Stimulated activated CD8-positive, alpha-beta memory T cell treated with anti-CD3 and anti-CD28 coated beads, Interleukin-7, amount 100 ng/mL, for 4 hours (primary cell): ENCODE data around the gene GATB.

ENCODE experiments used
- DNase-seq, 2 donors: peaks; one replicate each; pipeline ENCODE4 v3.0.0-alpha.2; 2020; ENCODE audit warnings: low read depth in 2 of 2

GATB gene, protein sequence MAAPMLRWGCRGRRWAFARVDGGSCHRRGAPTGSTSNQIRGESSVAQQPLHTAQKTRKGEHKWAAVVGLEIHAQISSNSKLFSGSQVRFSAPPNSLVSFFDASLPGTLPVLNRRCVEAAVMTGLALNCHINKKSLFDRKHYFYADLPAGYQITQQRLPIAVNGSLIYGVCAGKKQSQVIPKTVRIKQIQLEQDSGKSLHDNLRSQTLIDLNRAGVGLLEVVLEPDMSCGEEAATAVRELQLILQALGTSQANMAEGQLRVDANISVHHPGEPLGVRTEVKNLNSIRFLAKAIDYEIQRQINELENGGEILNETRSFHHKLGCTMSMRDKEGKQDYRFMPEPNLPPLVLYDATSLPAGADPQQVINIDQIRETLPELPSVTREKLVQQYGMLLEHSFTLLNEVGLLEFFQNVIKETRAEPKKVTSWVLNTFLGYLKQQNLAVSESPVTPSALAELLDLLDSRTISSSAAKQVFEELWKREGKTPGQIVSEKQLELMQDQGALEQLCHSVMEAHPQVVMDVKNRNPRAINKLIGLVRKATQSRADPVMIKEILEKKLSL

DNA sequence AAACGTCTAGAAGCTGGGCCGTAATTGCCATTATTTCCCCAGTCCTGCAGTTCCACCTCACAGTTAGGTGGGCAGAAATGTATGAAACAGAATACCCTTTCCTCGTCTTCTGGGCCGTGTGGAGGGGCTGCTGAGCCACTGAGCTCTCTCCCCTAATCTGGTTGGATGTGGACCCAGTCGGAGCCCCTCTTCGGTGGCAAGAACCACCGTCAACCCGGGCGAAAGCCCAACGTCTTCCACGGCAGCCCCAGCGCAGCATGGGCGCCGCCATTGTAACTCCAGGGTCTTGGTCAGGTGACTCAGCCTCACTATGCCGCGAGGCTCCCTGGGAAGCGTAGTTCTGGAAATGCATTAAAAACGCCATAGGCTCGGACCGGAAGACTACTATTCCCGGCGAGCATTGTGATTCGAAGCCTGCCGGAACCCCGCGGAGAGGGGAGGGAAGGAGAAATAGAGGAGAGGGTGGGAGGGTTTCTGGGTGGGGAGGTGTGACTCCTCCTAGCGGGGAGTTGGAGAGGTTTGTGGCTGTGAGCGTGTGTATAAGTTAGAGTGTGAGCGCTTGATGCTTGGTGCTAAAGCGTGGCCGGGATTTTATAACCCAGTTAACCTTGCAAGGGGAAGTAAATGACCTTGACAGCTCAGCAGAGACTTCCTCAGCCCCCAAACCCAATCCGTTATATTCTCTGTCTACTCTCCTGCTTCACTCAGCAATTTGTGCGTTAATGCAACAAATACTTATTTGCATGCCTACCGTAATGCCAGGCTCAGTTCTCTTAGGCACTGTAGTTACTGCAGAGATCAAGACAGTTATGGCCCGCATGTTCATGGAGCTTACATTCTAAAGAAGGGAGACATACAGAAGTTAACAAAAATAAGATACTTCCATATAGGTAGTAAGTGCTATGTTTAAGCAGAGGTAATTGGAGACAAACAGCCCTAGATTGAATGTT is at the start of gene GATB:
TSS of gene GATB (minus strand) at position 296 of the 950 bp plus-strand sequence. CDS start at position 271, 25 bp downstream.
- DNase-seq: peak; percentile 87 to 92

DNA sequence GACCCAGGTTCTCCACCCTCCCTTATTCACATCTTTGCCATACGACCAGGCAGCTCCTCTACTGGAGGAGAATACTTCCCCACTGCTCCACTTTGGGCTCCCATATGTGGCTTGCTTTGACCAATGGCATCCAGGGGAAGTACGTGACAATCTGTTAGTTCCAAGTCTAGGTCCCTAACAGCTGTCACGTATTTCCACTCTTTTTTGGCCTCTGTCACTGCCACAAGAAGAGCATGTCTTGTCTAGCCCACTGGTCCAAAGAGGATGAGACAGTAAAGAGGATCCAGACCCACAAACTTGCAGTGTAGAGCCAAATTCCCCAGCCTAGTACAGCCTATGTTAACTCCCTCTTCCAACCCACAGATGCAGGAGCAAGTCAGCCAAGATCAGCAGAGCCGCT is 49.7 kb upstream of the GATB start:
- DNase-seq: no peak

- no peak for DNase-seq
Observed at GRCh38 chr4:151809716-151810115, 48.9 kb upstream of the GATB start.

DNA sequence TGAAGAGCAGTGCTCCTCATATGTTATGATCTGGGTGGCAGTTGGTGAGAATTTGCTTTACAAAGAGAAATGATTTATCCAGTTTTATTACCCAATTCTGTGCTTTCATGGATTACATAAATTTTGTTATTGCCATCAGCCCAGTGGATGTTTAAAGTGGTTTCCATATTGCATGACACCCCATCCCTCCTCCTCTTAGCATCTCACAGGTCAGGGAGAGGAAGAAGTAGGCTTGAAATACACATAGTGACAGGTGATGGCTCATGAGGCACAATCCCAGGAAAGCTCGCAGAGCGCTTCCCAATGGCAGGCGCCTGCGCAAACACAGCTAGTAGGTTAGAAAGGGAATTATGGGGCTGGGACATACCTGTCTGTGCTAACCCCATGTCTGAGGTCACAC is 47.7 kb upstream of the GATB start:
- no peak for DNase-seq

GRCh38 chr4:151808120-151808529 is 47.3 kb upstream of the GATB start:
- DNase-seq: no peak

DNA sequence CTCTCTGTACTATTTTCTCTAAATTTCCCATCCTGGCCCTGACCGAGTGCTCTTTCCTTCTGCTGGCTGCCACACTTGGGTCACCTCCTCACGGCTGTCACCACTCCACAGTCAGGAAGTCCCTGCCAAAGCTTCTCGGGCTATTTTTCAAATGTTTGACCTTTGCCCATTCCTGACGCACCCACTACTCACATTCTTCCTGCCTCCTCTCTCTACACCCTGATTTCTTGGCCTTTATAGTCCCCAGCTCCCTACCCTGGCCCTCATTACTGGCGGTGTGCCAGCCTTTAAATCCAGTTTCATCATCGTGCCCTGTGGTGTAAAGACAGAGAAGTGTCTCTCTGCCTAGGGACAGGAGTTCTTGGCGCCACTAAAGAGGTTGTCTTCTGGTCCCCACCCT is 46.4 kb upstream of the GATB start:
- DNase-seq: no peak

DNA sequence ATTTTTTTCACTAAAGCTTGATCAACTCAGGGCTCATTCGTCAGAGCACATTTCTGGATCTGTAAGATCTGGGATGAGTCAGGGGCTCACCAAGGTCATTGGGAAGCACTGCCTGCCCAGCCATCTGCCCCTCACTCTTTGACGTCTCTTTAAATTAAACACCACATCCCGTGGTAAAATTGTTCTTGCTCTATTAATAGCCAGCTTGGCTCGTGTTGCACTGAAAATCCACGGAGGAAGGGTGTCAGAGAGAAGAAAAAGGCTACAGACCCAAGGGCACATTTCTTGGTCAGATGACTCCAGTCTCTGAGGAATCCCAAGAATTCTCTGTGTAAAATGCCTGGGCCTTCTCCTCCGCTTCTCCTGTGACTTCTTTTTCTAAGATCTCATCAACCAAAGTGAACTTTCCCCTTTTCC is 45.7 kb upstream of the GATB start:
- no peak for DNase-seq

DNA sequence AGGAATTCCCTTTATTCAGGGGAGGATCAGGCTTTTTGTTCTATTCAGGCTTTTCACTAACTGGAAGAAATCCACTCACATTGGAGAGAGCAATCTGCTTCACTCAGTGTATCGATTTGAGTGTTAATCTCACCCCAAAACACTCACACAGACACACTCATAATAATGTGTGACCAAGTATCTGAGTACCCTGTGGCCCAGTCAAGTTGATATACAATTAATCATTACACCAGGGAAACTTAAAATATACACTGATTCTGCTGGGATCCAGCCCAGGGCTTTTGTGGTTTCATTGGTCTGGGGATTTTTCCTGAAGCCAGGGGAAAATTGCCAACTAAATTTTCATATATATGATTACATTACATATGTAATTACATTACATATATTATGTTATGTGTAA is 44.0 kb upstream of the GATB start:
- DNase-seq: no peak

- no peak for DNase-seq
Observed at GRCh38 chr4:151804086-151804630, 43.4 kb upstream of the GATB start.

DNA sequence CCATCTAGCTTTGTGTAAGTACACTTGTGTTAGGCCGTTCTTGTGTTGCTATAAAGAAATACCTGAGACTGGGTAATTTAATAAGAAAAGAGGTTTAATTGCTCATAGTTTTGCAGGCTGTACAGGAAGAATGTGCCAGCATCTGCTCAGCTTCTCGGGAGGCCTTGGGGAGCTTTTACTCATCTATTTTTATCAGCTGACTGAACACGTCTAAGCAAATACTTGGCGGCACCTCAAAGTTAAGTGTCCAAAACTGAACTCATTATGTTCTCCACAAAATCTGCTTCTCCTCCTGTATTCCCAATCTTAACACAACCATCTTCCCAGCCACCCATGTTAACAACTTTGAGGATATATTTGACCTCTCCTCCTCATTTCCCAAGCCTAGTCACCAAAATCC is 42.4 kb upstream of the GATB start:
- DNase-seq: no peak

DNA sequence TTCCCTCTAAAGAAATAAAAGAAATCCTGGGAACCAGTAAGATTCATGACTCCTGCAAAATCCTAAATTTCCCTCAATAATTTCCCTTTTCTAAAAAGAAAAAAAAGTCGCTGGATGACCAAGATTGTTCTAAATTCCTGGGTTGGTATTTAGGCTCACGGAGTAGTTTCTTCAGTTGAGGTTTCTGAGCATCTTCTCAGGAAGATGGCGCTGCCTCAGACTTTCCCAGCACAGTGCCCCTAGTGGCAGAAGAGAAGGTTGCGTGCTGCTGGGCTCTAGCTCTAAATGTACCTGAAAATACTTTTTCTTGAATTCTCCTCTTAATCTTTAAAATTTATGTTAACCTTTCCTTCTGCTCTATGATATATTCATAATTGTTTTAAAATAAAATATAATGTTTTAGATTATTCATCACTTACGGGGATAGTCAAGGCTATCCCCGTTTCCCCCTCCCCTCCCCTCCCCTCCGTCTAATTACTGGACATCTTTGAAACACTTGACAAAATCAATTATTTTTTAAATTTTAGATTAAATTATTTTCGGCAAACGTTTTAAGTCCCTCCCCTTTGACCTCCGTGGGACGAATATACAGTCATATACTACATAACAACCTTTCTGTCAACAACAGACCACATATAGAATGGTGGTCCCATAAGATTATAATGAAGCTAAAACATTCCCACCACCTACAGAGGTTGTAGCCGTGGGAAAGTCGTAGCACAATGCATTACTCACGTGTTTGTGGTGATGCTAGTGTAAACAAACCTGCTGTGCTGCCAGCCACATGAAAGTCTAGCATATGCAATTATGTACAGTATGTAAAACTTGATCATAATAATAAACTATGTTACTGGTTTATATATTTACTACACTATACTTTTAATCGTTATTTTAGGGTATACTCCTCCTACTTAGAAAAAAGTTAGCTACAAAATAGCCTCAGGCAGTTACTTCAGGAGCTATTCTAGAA is 41.0 kb upstream of the GATB start:
- DNase-seq: peak; percentile 10 to 27

- DNase-seq: no peak
Observed at GRCh38 chr4:151799417-151800012, 38.7 kb upstream of the GATB start.

DNA sequence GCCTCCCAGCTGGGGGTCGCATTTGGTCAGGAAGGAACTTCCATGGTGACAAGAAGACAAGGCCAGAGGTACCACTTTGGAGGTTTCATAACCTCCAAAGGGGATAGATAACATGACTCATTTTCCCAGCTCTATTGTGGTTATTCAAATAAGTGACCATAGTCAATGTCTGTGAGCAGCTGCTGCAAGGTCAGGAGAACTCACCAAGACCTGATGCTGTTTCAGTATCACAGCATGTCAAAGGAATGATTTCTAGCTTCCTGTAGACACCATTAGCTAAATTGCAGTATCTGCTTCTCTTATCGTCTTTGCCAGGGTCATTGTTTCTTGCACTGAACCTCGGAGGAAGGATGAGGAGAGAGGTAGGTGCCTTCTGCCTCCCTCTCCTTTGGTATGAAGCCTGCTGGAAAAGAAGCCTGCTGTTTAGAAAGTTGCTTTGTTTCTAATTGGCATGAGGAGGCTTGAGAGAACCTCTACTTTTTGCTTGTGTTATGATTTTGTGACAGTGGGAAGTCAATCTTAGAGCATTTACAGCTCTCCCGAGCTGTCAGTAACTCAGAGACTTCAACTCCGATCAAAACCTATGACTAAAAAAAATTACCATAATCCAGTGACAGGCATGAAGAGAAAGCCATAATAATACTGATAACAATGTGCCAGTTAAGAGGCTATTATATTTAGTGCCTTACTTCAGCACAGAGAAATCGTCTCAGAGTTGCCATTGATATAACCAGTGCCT is 38.0 kb upstream of the GATB start:
- no peak for DNase-seq

GRCh38 chr4:151797853-151798252 is 37.0 kb upstream of the GATB start:
- no peak for DNase-seq

- no peak for DNase-seq
Observed at GRCh38 chr4:151797131-151797530, 36.3 kb upstream of the GATB start.

DNA sequence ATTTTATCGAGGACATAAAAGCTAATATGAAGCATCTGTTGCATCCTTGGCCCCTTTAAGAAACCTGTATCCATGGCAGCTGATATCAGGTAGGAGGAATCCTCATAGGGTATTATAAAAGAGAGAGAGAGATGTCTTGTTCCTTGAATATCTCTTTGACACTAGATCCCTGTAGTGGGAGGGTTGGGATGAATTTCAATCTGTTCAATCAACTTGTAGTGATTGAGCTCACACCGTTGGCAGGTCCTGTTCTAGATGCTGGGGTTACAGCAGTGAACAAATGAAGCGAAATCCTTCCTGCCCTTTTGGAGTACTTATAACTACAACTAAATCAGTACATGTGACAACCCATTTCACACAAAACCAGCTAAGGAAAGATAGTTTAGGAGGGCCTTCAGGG is 35.3 kb upstream of the GATB start:
- no peak for DNase-seq

GRCh38 chr4:151792995-151793394 is 32.2 kb upstream of the GATB start:
- no peak for DNase-seq

DNA sequence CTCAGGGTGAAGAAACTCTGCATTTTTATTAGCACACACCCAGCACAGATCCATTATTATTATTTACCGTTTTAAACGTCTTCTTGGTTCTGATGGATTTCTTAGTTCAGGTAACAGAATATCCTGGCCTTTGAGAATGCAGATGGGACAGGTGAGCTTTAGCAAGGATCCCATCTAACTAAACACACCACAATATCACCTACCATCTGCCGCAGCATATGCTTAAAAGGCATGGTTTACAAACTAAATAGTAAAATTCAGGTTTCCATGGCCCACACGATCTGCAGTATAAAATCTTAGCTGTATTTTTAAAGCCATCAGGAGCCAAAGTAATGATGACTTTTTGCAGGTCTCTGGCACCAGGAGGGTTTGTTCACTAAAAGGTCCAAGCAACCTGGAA is 31.7 kb upstream of the GATB start:
- DNase-seq: no peak

DNA sequence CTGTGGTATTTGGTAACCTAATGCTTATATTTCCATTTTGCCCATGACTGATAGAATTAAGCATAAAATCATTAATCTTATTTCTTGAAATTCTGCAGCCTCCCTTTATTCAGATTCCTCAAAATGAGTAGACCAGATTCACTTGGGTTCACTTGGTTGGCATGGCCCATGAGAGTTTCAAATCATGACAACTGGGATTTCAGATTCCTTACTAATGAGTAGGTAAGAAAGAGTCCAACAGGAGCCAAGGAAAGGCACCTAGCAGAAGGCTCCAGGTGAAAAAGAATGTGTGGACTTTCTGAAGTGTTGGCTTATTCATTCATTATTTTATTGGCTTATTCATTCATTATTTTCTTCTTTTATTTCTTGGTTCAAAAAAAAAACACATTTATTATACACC is 27.2 kb upstream of the GATB start:
- DNase-seq: no peak

DNA sequence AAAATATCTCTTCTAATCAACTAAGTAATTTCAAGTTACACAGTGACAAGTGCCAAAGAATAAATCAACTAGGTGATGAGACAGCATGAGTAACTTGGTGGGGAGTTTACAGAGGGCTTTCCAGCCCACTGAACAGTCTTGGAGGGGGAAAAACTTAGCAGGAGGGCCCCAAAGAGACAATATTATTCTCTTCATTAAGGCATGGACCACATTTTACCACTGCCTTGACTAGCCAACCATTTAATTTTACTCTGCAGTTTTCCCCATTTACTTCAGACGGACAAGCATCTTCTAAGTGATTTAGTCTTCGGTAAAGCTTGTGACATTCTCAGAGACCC is 25.3 kb upstream of the GATB start:
- no peak for DNase-seq
